Measurements from ENCODE around the gene SLC17A2. TPM values are rescaled to one million over a fixed set of nuclear protein-coding genes. Genes with fewer than 3 reads are reported as not detected.

Gene SLC17A2
- total and polyA plus RNA-seq, 2 of the 4 experiments (the other 2 are of a cell fraction): not detected

GRCh38 chr6:25866011-25866410 lies 64.5 kb downstream of the SLC17A2 start:
- Histone ChIP-seq H3K4me2 (ENCODE audit: low read depth, low read length) (no peak overlapping the region), H3K27me3 (ENCODE audit: control insufficient read depth, insufficient read depth, low read length) (no peaks in the 10 kb centered on the region), H2AFZ (replicated peaks; ENCODE audit: low read length, poor library complexity) (no peak overlapping the region), H3K56ac (ENCODE audit: extremely low read depth, insufficient read depth, low read length) (no peak overlapping the region), H2BK15ac (ENCODE audit: low read depth, low read length) (no peak overlapping the region), H3K36me3 (ENCODE audit: control insufficient read depth, insufficient read depth, low read length) (no peaks in the 10 kb centered on the region), H2AK9ac (replicated peaks; ENCODE audit: low read depth, low read length, poor library complexity) (no peak overlapping the region), H2BK5ac (ENCODE audit: low read depth, low read length, poor library complexity, severe bottlenecking) (no peak overlapping the region), H3K4me1 (ENCODE audit: control insufficient read depth, insufficient read depth, low read length) (no peaks in the 10 kb centered on the region), H3K18ac (ENCODE audit: low read depth, low read length) (no peak overlapping the region), H4K91ac (ENCODE audit: insufficient read depth, low read depth, low read length) (no peak overlapping the region), H4K8ac (ENCODE audit: low read depth in 2 of 2, low read length in 2 of 2) (no peak overlapping the region), H3K9me3 (ENCODE audit: control insufficient read depth, insufficient read depth, low read length) (no peaks in the 10 kb centered on the region), H2BK120ac (ENCODE audit: low read depth, low read length) (no peak overlapping the region), H3K27ac (ENCODE audit: insufficient read depth, low read length) (no peak overlapping the region), H4K20me1 (ENCODE audit: insufficient read depth, low read length) (no peaks in the 10 kb centered on the region), H2BK20ac (ENCODE audit: low read depth, low read length) (no peak overlapping the region), H3K9ac (ENCODE audit: low read depth, low read length) (no peak overlapping the region), H3K79me1 (ENCODE audit: low read depth in 1 of 2, low read length in 2 of 2) (no peaks in the 10 kb centered on the region), H3K9me1 (ENCODE audit: insufficient read depth, low read length) (no peaks in the 10 kb centered on the region), H4K5ac (ENCODE audit: low read depth, low read length) (no peak overlapping the region), H2AK5ac (ENCODE audit: low read depth, low read length) (no peak overlapping the region), H3K4ac (ENCODE audit: low read depth, low read length) (no peak overlapping the region), H3K4me3 (ENCODE audit: insufficient read depth, low read depth, low read length) (no peak overlapping the region), H3K14ac (replicated peaks; ENCODE audit: low read depth, low read length) (no peak overlapping the region), H3K23ac (ENCODE audit: low read depth, low read length) (no peak overlapping the region)
- intact Hi-C loops (cut with micrococcal nuclease) (no loop called here), dilution Hi-C loops (cut with HindIII; ENCODE audit: low sequenced_read_pairs, unreplicated experiment) (no loop called here), in situ Hi-C loops (cut with MboI; ENCODE audit: low sequenced_read_pairs) (no loop called here)
- WGBS, 2 experiments (ENCODE audit: extremely low coverage in 2 of 2, insufficient read length in 1 of 2): no CpG with 5 or more reads among the region's 3 CpGs
- ATAC-seq (ENCODE audit: low read depth): no peak
- ChIA-PET CTCF (no interaction called here), POLR2A (ENCODE audit: unreplicated experiment) (no interaction called here)
- no peak for DNase-seq
- BruUV-seq (replicated peaks): no TSS peak
- no peak for TF ChIP-seq MAFK (IDR thresholded peaks at IDR 0.05; ENCODE audit: low read depth, low read length)
- TF ChIP-seq CTCF (conservative IDR thresholded peaks at IDR 0.05; ENCODE audit: low read depth, low read length): no peak
- no peak for TF ChIP-seq MXI1 (IDR thresholded peaks at IDR 0.05; ENCODE audit: borderline replicate concordance, low read depth, low read length)
- TF ChIP-seq RAD21 (IDR thresholded peaks at IDR 0.05; ENCODE audit: low read length): no peak
- TF ChIP-seq, protein P1, sequence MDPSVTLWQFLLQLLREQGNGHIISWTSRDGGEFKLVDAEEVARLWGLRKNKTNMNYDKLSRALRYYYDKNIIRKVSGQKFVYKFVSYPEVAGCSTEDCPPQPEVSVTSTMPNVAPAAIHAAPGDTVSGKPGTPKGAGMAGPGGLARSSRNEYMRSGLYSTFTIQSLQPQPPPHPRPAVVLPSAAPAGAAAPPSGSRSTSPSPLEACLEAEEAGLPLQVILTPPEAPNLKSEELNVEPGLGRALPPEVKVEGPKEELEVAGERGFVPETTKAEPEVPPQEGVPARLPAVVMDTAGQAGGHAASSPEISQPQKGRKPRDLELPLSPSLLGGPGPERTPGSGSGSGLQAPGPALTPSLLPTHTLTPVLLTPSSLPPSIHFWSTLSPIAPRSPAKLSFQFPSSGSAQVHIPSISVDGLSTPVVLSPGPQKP (IDR thresholded peaks at IDR 0.05; ENCODE audit: borderline replicate concordance, low read depth, low read length): no peak
- no peak for TF ChIP-seq RFX5 (IDR thresholded peaks at IDR 0.05; ENCODE audit: low read depth, low read length)
- no peak for TF ChIP-seq NFE2L2 (IDR thresholded peaks at IDR 0.05; ENCODE audit: low read depth, low read length)
- TF ChIP-seq CHD1 (IDR thresholded peaks at IDR 0.05; ENCODE audit: low read depth, low read length): no peak
- no peak for TF ChIP-seq MAZ (IDR thresholded peaks at IDR 0.05; ENCODE audit: borderline replicate concordance, low read depth, low read length)

Data from IMR-90 (cell line).